Right forelimb (tissue), 1 donor: ENCODE results near the gene HSPH1.

Experiments
- DNase-seq: peaks from one replicate; pipeline ENCODE4 v3.0.0-alpha.2; 2018

The HSPH1 gene

DNA sequence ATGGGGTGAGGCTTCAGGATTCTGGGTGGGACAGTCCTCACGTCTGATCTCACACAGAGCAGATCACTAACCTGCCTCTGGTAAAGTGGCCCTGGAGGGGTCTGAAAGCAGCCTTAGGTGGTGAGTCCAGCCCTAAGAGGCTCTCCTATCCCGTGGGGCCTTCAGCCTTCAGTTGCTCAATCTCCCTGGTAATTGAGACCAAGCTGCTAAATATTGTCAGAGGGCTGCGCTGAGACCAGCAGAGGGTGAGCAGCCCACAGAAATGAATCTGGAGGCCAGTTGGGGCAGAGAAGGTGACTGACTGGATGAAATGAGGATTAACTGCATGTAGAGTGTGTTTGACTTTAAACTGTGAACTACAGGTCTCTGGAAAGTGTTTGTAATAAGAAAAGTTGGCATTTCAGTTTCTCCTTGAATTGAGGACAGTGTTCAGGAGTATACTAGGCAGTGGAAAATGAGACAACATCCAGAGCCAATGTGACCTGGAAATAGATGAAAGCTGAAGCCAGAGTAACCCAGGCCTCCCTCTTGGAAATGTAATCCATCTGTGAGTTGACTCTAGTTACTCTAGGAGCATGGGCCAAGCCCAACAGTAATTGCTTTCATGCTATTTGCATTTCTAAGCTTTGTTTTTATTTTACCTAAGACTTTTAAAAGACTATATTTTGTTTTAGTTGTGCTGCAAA is 14.3 kb upstream of the HSPH1 start:
- DNase-seq = no peak

DNA sequence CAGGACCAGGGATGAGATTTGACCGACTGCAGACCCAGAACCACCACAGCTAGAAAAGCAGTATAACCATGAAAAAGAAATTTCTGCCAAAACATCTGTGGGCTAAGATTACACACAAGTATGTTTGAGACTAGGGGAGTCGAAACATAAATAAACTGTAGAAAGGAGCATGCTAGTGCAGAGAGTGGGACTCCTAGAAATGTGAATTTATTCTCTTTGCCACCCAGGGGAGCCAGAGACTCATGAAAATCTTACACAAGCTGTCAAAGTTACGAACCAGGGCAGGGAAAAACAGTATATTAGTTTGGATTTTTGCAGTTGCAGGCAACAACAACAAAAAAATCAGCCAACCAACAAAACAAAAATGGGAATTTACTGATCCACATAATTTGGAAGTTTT is 12.3 kb upstream of the HSPH1 start:
- no peak for DNase-seq

DNA sequence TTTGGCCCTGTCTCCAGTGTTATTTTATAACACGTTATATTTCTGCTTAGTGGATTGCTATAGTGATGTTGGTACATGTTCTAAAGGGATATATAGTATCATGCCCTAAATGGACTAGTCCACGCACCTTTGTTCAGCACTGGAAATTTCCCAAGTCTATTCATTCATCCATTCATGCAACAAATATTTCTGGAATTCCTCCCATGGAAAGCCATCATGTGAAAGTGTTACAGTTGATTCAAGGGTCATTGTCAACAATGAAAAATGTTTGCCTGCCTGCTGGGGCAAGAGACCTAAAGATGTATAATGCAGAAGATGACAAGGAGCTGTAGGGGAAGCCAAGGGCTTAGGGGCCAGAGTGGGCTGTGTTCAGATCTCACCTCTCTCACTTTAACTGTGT is 10.8 kb upstream of the HSPH1 start:
- DNase-seq = no peak

DNA sequence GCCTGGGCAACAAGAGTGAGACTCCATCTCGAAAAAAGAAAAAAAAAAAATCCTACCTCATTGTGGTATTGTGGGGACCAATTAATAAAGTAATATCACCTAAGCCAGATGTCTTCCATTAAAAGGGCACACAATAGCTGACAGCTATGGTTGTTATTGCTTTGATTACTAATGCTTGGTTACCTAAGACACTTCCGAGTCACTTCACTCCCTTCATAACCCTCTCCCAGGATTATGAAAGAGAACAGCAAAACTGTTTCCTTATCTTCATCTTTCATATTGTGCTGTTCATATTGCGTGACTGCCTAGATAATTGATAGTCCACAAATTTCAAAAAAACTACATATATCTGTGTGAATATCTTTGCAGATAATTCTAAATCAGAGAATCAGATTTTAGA is 10.3 kb upstream of the HSPH1 start:
- no peak for DNase-seq

- DNase-seq = no peak
These were observed 7.0 kb upstream of the HSPH1 start for GRCh38 chr13:31168736-31169135.

GRCh38 chr13:31168166-31168565 is 6.5 kb upstream of the HSPH1 start:
- no peak for DNase-seq

GRCh38 chr13:31167490-31167889 is 5.8 kb upstream of the HSPH1 start:
- DNase-seq = no peak

- DNase-seq = no peak
These were observed 4.9 kb upstream of the HSPH1 start for GRCh38 chr13:31166591-31166990.

DNA sequence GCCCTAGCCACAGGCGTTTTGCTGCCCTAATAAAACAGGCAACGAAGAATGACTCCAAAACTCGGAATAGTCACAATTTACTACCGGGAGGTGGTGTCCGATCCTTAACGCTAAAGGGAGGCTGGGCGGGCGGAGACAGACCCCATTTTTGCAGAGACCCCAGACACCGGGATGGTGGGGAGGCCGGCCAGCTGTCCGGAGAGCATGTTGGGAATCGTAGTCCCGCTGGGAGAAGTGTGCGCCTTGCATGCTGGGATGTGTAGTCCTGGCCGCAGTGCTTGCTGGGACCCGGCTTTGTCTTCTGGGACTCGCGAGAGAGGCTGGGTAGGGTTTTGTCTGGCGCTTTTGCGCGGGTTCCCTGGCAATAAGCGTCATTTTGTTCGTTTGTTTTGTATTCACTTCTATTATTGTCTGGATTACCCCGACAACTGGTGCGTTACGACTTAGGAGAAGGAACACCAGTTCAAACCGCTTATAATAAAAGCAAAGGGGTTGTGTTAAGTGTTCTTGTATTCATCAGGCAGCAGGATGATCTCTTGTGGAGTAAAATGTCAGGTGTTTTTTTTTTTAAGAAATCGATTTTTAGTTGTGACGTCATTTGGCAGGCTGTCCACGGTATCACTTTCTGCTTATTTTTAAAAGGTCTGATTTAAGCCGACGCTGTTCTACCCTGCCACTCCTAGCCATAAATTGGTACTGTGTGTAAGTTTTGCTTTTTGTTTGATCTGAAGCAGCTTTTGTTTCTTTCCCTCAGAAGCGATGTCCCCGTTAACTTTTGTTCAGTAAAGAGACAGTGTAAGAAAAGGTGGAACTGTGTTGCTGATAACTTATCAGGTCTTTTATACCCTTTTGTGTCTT is 676 bp upstream of the HSPH1 start:
- DNase-seq = peak; percentile 97

DNA sequence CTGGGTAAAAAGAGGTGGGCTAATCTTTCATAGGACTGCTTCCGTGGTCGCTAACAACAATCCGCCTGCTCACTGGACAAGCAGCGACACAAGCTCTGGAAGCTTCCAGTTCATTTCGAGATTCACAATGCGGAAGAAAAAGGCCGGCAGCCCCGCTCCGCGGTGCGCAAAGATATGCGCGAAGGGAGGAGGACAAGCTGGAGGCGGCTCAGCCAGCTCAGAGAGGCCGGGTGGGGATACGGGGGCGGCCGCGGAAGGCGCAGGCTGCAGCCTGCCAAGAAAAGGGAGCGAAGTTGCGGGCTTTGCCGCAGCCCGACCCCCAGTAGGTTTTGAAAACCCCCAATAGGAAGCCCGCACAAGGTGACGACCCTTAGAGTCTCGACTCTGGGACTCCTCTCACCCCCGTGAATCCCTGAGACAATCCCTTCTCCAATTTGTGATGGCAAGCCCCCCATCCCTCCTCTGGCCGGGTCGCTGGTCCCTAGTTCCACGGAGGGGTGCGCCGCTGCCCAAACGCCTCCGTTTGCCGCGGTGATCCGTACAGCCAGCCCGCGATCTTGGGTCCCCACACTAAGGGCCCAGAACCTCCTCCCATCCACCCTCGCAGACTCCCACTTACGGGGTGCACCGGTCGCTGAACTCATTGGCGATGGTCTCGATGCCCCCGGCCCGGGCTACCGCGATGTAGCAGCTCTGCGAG is 697 bp downstream of the HSPH1 start:
- DNase-seq = peak; percentile 79

DNA sequence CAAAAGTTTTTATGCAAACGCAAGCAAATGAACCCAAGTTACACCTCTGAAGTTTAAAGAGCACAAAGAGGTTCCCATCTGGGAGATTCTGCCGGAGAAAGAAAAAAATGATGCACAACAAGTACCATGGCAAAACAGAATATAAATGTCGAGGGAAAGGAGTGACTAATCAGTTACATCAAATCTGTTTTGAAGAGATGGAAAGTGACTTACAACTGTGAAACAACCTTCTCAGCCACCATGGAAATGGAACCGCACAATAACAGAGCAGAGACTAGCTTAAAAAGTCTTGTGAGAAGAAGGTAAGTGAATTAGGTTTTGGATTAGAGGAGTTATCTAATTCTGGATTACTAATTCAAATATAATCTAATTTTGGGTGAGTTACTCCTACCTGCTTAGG is 2.4 kb downstream of the HSPH1 start:
- no peak for DNase-seq

DNA sequence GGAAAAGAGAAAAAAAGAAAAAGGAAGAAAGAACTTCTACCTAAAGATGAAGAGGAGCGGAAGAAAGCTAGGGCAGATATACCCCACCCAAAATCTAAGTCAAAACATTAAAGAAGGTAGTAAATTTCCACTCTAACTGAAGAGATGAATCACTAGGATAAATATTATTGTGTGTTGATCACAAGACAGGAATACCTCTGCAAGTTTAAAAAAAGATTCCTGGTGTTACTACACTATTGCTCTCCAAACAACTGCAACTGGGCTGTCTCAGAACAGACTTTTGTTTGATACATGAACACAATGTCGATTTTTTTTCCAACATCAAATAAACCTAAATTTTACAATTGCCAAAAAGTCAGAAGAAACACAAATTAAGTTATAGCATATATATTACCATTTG is 6.8 kb downstream of the HSPH1 start:
- DNase-seq = no peak

GRCh38 chr13:31151837-31152236 is 9.9 kb downstream of the HSPH1 start:
- no peak for DNase-seq

GRCh38 chr13:31150315-31150985 is 11.3 kb downstream of the HSPH1 start:
- no peak for DNase-seq

DNA sequence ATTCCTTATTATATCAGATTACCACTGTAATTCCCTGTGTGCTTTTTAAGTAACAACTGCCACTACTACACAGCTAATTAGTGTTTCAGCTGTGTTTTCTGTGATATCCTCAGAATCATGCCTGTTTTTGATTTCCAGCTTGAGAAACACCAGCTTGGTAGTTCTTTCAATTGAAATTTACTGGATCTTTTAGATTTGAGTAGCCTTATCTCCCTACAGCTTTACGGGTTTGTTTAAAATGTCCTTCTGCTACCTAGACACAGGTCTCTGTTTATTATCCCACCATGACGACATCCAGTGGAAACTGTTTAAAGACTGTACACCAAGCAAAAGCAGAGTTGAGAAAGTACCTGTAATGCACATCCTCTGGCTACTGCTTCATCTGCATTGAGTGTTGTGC is 12.1 kb downstream of the HSPH1 start:
- no peak for DNase-seq

DNA sequence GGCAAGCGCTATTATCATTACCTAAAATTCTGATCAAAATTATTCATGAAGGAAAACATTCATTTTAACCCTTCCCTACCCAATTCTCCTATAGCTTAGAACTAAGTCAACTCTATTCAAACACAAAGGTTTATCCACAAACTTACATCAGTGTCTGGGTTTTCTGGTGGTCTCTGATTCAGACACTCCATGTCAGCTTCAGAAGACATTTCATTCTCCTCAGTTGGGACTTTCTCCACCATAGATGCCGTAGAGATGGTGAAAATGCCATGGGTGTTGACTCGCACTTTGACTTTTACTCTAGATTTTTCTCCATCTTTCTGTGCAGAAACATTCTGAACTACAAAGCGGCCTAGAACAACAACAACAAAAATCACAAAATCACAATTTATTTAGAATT is 16.3 kb downstream of the HSPH1 start:
- no peak for DNase-seq

DNA sequence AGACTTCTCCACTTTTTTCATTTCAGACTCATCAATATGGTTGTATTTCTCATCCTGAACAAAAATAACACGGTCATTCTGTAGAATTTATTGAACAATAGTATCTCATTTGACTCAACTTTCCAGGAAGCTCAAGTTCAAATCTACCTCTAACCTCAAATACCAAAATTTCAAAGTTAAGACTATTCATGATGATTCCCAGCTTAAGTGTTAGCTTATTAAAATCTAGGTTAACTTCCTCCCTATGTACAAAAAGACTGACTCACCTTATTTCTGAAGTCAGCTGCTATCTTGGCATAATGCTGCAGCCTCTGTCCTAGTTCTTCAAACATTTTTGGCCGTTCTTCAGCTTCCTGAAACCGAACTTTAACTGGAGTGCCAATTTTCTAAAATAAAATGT is 23.2 kb downstream of the HSPH1 start:
- no peak for DNase-seq

DNA sequence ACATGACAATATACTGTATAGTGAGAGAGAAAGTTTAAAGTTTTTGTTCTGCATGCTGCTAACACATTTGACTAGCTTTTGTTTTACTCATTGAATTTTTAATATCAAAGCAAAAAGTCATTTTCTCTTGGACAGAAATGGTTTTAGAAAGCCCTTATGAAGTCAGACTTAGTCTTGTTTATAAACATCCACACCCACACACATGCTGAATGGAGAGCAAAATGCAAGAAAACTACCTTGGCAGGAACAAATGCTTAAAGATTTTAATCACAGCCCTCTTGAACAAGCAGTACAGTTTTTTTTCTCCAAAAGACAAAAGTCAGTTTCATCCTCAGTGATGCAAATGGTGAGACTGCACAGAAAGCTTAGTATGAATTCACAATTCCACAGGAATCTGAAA is 25.0 kb downstream of the HSPH1 start:
- no peak for DNase-seq

DNA sequence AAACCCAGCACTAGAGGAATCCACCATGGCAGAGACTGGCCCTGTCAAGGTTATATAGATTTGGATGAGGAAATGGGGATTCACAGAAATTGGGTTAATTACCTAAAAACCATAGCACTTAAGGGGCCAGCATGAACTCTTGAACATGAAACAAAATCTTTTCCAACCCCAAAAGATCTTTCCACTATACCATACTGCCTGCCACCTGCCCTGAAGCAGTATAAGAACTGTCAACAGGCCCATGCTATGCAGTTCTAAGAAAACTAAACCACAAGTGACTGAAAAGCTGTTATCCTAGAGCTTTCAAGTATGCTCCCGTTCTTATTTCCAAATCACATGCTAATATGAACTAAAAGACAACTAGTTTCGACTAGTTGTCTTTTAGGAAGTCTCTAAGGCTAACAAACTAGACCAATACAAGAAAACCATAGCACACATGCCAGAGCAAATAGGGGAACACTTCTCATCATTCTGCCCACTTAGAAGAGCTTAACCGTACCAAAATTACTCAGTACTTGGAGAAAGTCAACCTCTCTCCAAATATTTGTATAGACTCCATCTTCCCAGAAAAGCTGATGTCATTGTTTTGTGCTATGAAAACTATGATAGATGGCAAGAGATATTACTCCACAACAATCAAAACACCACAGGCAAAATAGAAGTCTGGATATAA is 27.5 kb downstream of the HSPH1 start:
- no peak for DNase-seq

DNA sequence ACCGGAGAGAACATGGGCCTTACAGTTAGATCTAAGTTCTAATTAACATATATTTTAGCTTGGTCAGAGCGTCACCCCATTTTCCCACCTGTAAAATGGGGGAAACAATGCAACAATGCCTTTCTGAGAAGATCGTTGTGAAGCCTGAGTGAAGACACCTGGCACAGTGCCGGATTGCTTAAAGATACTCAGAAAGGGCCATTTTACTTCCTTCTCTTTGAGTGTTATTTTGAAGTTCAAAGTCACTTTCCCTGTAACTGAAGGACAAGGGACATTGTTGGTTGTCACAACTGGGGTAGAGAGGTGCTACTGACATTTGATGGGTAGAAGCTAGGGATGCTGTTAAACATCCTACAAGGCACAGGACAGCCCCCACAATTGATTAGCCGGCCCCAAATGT is 28.1 kb downstream of the HSPH1 start:
- DNase-seq = no peak

- no peak for DNase-seq
These were observed 30.2 kb downstream of the HSPH1 start for GRCh38 chr13:31131470-31131961.

GRCh38 chr13:31129419-31129818 is 32.3 kb downstream of the HSPH1 start:
- DNase-seq = no peak

GRCh38 chr13:31124204-31124603 is 37.5 kb downstream of the HSPH1 start:
- no peak for DNase-seq
